RWPE2 (cell line): ENCODE measurements around the gene PLCH1.

ENCODE experiments used
- ATAC-seq: fragments of 200-7000 bp; cut with Tn5 transposase; 3 replicates; pipeline ENCODE4 v1.9.1; 2021; ENCODE audit warnings: low read depth
- DNase-seq: peaks from one replicate; pipeline ENCODE4 v3.0.0-alpha.2; 2020; ENCODE audit warnings: low spot score
- H3K27ac ChIP-seq: fragments of 450-650 bp; 2 replicates; pipeline ENCODE4 v1.5.1; 2017; ENCODE audit warnings: mild to moderate bottlenecking; ENCODE audit not compliant: poor library complexity, severe bottlenecking
- H3K27me3 ChIP-seq: fragments of 250-450 bp; sonication (Bioruptor Pico); 2 replicates; pipeline ENCODE4 v1.5.1; 2021; ENCODE audit warnings: mild to moderate bottlenecking, moderate library complexity; ENCODE audit not compliant: insufficient read depth, poor library complexity, severe bottlenecking
- H3K36me3 ChIP-seq: fragments of 250-450 bp; sonication (Bioruptor Pico); 2 replicates; pipeline ENCODE4 v1.5.1; 2020; ENCODE audit warnings: low read depth, mild to moderate bottlenecking, moderate library complexity
- H3K4me1 ChIP-seq: fragments of 250-450 bp; sonication (Bioruptor Pico); 2 replicates; pipeline ENCODE4 v1.5.1; 2021; ENCODE audit warnings: mild to moderate bottlenecking, moderate library complexity; ENCODE audit not compliant: insufficient read depth, poor library complexity, severe bottlenecking
- H3K4me3 ChIP-seq: fragments of 250-450 bp; sonication (Bioruptor Pico); 2 replicates; pipeline ENCODE4 v1.5.1; 2021; ENCODE audit warnings: mild to moderate bottlenecking, moderate library complexity; ENCODE audit not compliant: severe bottlenecking
- H3K9me3 ChIP-seq: fragments of 250-450 bp; sonication (Bioruptor Pico); 2 replicates; pipeline ENCODE4 v1.5.1; 2021; ENCODE audit warnings: mild to moderate bottlenecking, moderate library complexity; ENCODE audit not compliant: severe bottlenecking
- TF ChIP-seq, protein P1 (sequence below): fragments of 450-650 bp; IDR thresholded peaks from one replicate; pipeline ENCODE4 v1.5.1; 2017; ENCODE audit warnings: mild to moderate bottlenecking, moderate library complexity; ENCODE audit not compliant: poor library complexity, severe bottlenecking

The PLCH1 gene

DNA sequence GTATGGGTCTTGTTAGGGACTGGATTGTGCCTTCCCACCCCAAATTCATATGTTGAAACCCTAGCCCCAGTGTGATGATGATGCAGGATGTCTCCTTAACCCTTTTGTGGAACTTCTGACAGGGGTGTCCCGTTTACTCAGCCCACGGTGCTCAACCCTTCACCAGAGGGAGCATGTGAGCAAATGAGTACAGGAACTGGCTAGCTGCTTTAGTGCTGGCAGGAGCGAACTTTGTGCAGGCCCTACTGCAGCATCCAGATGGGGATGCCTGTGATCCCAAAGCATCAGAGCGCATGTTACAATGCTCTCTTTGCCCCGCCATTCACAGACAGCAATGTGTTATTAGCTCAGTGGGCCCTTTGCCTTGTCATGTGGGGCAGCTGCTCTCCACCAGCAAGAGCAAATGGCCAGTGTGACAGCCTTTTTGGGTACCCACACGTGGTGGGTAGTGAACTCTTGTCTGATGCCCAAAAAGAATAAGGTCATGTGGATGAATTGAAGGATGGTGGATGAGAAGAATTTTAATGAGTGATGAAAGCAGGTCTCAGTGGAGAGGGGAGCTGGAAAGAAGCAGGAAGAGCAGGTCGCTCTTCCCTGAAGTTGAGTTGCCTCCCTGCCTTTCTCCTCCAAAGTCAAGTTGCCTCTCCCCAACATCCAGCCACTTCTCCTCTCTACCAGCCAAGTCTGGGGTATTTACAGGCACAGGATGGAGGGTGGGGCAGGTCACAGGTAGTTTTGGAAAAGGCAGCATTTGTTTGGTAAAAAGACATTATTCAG is 388.1 kb downstream of the PLCH1 start:
- Histone ChIP-seq H3K4me1 (no peaks in the 10 kb centered on the region), H3K36me3 (no peaks in the 10 kb centered on the region), H3K27ac (no peak overlapping the region), H3K27me3 (no peaks in the 10 kb centered on the region), H3K4me3 (no peak overlapping the region), H3K9me3 (no peaks in the 10 kb centered on the region)
- 0 out of 3 replicates have a peak, but pooled peaks have one; percentile 25 for ATAC-seq
- DNase-seq, result no peak
- TF ChIP-seq, protein P1, sequence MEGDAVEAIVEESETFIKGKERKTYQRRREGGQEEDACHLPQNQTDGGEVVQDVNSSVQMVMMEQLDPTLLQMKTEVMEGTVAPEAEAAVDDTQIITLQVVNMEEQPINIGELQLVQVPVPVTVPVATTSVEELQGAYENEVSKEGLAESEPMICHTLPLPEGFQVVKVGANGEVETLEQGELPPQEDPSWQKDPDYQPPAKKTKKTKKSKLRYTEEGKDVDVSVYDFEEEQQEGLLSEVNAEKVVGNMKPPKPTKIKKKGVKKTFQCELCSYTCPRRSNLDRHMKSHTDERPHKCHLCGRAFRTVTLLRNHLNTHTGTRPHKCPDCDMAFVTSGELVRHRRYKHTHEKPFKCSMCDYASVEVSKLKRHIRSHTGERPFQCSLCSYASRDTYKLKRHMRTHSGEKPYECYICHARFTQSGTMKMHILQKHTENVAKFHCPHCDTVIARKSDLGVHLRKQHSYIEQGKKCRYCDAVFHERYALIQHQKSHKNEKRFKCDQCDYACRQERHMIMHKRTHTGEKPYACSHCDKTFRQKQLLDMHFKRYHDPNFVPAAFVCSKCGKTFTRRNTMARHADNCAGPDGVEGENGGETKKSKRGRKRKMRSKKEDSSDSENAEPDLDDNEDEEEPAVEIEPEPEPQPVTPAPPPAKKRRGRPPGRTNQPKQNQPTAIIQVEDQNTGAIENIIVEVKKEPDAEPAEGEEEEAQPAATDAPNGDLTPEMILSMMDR, result peak; percentile 23

- H3K9me3 ChIP-seq, result no peaks in the 10 kb centered on the region
- DNase-seq (no peak), ATAC-seq (no peak)
- H3K27me3 ChIP-seq, result no peaks in the 10 kb centered on the region
- H3K4me3 ChIP-seq, result no peak overlapping the region
- H3K36me3 ChIP-seq, result no peaks in the 10 kb centered on the region
- no peaks in the 10 kb centered on the region for H3K4me1 ChIP-seq
- no peak overlapping the region for H3K27ac ChIP-seq
- TF ChIP-seq, protein P1, result no peak
These were observed 390.2 kb downstream of the PLCH1 start for GRCh38 chr3:155354658-155355057.

DNA sequence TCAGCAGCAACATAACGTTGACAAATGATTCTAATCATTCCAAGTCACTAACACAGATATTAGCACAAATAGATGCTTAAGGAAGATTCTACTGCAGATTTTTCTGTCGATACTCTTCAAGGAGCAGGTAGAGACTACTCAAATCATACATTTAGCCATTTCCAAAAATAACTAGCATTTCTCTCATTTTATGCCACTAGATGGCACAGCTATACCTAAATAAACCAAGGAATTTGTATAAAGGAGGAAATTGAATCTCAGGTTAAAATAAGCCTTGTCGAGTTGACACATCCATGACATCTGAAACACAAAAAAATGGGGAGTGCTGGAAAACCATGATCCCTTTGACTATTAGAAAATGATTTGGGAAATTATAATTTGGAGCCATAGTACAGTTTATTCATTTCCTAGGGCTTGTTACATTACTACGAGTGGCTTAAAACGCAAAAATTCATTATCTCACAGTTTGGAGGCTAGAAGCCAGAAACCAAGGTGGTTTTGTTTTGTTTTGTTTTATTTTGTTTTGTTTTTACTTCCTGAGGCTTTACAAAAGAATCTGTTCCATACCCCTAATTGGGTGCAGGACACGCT is 391.9 kb downstream of the PLCH1 start:
- DNase-seq (no peak), ATAC-seq (0 out of 3 replicates have a peak, but pooled peaks have one; percentile 33)
- Histone ChIP-seq H3K27me3 (no peaks in the 10 kb centered on the region), H3K4me3 (no peak overlapping the region), H3K4me1 (no peaks in the 10 kb centered on the region), H3K27ac (no peak overlapping the region), H3K36me3 (no peaks in the 10 kb centered on the region), H3K9me3 (no peaks in the 10 kb centered on the region)
- TF ChIP-seq, protein P1, result peak; percentile 72

DNA sequence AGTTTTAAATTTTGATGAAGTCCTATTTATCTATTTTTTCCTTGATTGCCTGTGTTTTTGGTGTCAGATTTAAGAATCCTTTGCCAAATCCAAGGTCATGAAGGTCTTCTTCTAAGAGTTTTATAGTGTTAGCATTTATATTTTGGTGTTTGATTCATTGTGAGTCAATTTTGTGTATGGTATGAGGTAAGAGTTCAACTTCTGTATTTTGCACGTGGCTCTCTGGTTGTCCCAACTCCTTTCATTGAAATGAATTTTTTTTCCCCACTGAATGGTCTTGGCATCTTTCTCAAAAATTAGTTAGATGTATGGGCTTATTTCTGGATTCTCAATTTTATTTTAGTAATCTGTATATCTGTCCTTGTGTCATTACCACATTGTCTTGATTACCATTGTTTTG is 394.3 kb downstream of the PLCH1 start:
- TF ChIP-seq, protein P1, result no peak
- Histone ChIP-seq H3K4me1 (no peaks in the 10 kb centered on the region), H3K9me3 (no peaks in the 10 kb centered on the region), H3K27me3 (no peaks in the 10 kb centered on the region), H3K36me3 (no peaks in the 10 kb centered on the region), H3K4me3 (no peak overlapping the region), H3K27ac (no peak overlapping the region)
- no peak for ATAC-seq
- no peak for DNase-seq

DNA sequence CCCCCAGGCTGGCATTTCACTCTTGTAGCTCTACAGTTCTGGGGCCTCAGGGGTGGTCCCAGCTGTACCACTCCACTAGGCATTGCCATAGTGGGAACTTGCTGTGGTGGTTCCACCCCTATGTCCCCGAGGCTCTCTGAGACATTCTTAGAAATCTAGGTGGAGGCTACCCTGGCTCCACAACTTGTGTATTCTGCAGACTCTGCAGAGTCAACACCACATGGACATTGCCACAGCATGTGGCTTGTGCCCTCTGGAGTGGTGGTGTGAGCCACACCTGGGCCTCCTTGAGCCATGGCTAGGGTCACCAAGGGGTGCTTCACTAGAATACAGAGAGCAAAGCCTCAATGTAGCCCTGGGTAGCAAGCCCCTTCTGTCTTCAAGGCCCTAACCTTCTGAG is 397.0 kb downstream of the PLCH1 start:
- H3K4me3 ChIP-seq, result no peak overlapping the region
- H3K9me3 ChIP-seq, result no peaks in the 10 kb centered on the region
- no peaks in the 10 kb centered on the region for H3K36me3 ChIP-seq
- no peak overlapping the region for H3K27ac ChIP-seq
- no peak for DNase-seq
- no peak for ATAC-seq
- H3K27me3 ChIP-seq, result no peaks in the 10 kb centered on the region
- no peaks in the 10 kb centered on the region for H3K4me1 ChIP-seq
- TF ChIP-seq, protein P1, result no peak
